Retina (tissue), 1 donor: ENCODE measurements around the gene TAF3.

ENCODE experiments used
- DNase-seq: peaks from one replicate; pipeline ENCODE4 v3.0.0-alpha.2; 2016

The TAF3 gene

GRCh38 chr10:7881119-7881518 is 62.8 kb downstream of the TAF3 start:
- DNase-seq = no peak

GRCh38 chr10:7886056-7886455 is 67.8 kb downstream of the TAF3 start:
- DNase-seq = no peak

DNA sequence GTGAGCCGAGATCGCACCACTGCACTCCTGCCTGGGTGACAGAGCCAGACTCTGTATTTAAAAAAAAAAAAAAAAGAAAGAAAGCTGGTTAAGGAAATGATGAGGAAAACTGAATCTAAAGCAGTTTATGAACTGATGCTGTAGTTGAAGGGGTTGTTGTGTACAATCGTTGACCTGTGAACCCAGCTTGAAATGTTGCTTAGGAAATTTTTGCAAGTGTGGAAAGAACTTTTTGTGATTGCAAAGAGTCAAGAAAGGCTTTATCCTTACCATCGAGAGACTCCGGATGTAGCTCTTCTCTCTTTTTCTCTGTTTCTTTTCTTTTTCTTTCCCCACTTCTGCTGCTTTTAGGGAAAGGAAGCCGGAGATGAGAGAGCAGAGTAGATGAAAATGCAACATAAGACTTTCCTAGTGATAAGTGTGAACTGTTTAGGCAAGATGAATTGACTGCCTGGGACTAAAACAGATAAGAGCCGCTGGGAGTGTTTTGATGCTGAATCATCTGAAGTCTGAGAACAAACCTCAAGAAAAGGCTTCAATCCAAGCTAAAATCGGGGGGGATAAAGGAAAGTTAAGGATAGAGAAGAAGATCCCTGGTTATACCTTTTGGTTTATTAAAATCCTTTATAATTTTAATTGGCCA is 69.0 kb downstream of the TAF3 start:
- no peak for DNase-seq

DNA sequence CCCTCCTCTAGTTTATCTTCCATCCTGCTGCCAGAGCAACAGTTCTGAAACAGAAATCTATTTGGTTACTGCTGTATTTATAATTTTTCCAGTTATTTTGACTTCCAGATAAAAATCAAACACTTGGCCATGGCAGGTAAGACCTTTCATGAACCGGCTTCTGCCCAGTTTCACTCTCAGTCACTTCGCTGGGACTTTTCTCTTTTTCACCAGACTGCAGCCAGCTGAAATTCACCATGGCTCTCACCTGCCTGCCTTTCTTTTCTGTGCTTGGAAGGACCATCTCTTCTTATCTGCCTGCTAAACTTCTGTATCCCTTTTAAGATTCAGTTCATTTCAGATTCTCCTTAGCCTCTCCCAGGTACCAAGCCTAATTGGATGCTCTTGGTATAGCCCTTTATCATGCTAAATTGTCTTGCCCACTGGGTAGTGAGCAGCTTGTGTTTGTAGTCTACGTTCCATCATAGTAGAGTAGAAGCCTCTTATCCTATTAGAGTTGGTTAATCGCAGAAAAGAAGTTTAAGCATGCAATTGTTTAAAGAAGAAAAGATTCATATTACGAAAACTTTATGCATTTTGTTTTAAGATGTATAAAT is 71.7 kb downstream of the TAF3 start:
- DNase-seq = no peak

GRCh38 chr10:7890781-7891180 is 72.5 kb downstream of the TAF3 start:
- no peak for DNase-seq

DNA sequence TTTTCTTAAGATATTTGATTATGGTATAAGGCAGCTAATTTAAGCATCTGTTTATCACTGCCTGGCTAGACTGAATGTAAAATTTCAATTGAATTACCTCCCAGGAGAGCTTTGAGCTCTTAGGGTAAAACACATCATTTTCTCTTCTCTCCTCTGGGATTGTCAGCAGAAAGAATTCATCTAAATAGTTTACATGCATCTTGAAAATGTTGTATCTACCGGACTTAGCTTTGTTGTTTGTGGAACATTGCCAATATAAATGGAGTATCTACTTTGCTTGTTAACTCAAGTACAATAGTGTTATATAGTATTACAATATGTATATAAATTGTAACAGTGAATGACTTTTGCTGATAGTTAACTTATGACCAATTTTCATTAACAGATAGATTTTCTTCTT is 73.3 kb downstream of the TAF3 start:
- DNase-seq = no peak

- DNase-seq = no peak
Observed at GRCh38 chr10:7892146-7892545, 73.8 kb downstream of the TAF3 start.

DNA sequence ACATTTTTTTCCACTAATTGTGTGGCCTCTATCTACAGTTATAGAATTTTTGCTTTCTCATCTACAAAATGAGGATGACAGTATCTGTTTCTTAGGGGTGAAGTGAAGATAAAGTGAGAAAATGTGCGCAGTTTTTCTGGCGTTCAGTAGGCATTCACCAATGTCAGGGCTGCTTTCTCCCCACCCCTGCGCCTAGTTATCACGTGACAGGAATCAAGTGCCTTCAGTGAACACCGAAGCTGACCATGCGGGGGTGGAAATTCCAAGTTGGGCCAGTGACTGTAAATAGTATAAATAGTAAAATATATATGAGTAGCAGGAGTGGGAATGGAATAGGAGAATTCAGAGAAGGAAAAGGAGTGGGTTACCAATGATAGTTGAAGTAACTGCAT is 77.4 kb downstream of the TAF3 start:
- no peak for DNase-seq

DNA sequence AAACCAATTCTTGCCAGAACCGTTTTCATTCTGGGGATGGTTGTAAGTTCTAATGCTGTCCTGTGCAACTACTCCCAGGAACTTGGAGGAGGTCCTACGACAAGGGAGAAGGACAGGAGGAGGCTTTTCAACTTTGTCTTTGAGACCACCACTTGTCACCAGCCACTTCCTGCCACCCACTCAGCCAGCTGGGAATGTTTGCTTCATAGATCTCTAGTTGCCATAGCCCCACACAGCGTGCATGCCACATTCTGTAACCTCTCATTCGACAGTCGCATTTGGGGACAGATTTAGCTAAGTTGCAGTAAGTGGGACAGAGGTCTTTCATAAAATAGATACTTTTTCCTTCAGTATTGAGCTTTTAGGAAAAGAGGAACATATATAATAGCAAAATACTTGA is 78.0 kb downstream of the TAF3 start:
- DNase-seq = no peak

DNA sequence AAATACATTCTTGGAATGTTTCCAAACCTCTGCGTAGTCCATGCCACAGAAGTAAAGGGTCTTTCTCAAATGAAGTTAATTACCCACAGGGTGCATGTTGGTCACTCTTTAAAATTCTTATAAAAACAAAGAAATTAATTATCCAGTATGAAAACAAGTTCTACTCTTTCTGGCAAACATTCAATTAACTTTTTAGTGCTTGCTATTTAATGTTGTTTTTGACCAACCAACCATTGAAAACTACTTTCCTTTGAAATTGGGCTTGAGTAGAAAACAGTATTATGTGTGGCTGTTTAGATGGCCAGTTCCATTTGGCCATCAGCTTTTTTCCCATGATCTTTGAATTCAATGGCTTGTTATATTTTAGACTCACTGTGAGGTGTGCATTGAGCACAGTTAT is 83.0 kb downstream of the TAF3 start:
- DNase-seq = no peak

GRCh38 chr10:7902413-7902812 is 84.1 kb downstream of the TAF3 start:
- no peak for DNase-seq

DNA sequence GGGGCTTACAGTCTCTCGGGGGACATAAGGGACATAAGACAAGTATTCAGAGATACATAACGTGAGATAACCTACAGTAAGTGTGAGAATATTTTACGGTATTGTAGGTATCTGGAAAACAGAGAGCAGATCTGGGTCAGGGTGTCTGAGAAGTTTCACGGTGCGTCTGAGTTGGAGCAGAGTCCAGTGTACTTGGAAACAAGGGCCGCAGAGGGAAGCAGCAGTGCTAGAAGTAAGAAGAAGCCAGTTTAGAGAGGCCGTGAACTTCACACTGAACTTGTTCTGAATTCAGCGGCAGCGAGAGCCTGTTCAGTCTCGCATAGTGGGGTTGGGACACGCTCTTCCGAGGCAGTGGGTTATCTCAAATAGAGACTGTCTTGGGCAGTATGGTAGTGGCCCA is 85.5 kb downstream of the TAF3 start:
- DNase-seq = no peak

- DNase-seq = no peak
Observed at GRCh38 chr10:7906128-7906527, 87.8 kb downstream of the TAF3 start.

DNA sequence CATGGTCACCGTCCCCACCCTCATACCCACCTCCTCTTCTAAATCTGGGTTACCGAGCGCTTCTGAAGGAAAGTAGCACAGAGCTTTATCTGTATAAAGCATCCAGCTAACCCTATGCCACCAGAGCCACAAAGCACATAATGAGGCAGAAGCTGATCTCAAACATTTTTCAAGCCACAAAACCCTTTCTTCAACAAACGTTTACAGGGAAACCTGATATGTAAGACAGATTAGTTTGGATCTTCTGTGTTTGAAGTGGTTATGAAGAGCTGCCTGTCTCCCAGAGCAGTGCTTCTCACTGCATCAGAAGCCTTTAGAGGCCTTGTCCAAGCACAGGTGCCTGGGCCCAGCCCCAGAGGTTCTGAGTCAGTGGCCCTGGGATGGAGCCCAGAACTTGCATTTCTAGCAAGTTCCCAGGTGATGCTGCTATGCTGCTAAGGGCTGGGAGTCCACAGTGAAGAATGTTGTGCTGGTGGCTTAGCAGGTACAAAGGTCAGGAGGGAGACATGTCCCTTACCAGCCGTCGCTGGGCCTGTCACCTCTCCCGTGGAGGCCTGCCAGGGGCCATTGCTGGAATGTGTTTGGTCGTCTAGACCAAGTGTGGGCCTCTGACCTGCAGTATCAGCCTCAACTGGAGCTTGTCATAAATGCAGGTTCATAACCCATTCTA is 90.4 kb downstream of the TAF3 start:
- no peak for DNase-seq

- no peak for DNase-seq
Observed at GRCh38 chr10:7913126-7913872, 95.0 kb downstream of the TAF3 start.

- DNase-seq = no peak
Observed at GRCh38 chr10:7915923-7916536, 97.7 kb downstream of the TAF3 start.

- DNase-seq = no peak
Observed at GRCh38 chr10:7917736-7918135, 99.4 kb downstream of the TAF3 start.

DNA sequence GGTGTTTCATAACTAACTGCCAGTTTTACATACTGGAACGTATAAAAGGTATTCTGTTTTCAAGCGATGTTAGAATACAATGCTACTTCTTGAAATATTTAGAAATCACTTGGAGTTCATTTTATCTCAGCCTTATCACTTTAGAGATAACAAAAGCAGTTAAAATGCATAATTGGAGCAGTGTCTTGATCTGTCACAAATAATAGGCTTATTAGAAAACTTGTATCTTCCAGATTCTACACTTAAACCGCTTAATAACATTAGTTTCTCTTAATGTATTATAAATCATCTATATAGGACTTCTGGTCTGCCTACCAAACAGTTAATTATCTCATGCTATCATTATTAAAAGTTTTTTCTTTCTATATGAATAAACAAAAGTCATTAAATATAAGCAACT is 104.4 kb downstream of the TAF3 start:
- no peak for DNase-seq

- no peak for DNase-seq
Observed at GRCh38 chr10:7928536-7928935, 110.2 kb downstream of the TAF3 start.

DNA sequence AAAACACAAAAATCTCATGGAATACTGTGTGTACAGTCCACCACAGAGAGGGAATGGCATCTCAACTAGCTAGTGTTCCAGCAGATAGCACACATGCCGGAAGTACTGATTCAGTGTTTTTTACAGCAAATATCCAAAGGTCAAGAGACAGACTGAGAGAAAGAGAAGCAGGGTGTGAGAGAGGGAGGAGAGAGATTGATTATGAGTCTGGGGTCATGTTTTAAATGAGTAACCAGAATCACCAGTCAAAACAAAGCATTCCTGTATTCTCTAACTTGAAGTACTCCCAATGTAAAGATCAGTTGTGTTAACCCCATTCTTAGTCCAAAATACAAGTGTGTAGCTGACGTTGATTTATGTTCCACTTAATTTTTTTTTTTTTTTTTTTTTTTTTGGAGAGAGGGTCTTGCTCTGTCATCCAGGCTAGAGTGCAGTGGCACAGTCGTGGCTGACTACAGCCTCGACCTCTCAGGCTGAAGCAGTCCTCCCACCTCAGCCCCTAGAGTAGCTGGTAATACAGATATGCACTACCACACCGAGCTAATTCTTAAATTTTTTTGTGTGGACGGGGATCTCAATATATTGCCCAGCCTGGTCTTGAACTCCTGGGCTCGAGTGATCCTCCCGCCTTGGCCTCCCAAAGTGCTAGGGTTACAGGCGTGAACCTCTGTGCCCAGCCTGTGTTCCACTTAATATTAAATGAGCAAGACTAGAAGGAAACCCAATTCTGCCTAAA is 114.2 kb downstream of the TAF3 start:
- no peak for DNase-seq

DNA sequence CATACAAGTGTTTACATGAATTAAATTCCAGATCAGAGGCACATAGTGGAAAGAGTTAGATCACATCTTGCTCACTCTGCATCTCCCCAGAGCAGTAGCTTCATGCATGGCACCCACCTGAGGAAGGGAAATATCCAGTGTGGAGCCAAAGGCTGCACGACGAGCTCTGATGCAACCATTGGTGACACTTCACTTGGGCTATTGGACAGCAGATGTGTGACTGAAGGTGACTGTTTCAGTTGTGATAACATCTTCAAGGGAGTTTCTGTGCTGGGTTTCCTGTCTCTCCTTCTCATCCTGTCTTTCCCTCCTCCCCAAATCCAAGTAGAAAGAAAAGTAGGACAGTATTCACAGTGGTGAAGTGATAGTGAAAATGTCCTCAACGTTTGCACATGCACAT is 115.0 kb downstream of the TAF3 start:
- peak; percentile 15 for DNase-seq

DNA sequence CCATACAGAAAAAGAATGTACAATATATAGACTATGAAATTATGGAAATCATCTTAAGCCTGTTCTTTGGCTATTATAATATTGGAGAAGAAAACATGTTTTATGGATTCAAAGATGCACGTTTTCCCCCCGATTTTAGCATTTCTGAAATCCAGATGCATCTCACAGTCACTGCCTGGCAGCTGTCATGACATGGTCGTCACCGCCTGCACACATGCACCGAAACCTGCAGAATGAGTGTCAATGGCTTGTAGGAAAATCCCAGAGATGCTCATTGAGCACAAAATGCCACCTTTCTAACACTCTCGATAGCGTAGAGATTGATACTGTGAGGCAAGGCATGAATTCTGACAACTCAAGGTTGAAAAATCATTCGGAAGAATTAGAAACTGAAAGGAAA is 115.5 kb downstream of the TAF3 start:
- no peak for DNase-seq
